T-cell (primary cell): Measurements from ENCODE around the gene HDHD2. TPM values are rescaled to one million over a fixed set of nuclear protein-coding genes. Genes with fewer than 3 reads are reported as not detected.
"Not testable (repeated sequence)": the region's sequence is repeated elsewhere in the genome, so short reads cannot be mapped to it uniquely, and the experiment has no call there.

Experiments used
- ATAC-seq, 4 experiments: fragments of 200-7000 bp in 3 of 4; fragments of 150-1000 bp in 1 of 4; cut with Tn5 transposase; replicated peaks in 1 of 4; 1 replicate in 3 of 4; 2 replicates in 1 of 4; pipeline ENCODE4 v1.10.0; 2021; ENCODE audit warnings: moderate library complexity in 3 of 4, mild to moderate bottlenecking in 2 of 4, moderate number of reproducible peaks in 1 of 4
- CTCF ChIA-PET, 2 donors: fragments of 300-600 bp; sonication (Branson Sonifier 250); formaldehyde crosslinking; loops; one replicate each; lab custom pipeline; 2022; ENCODE audit warnings: antibody characterized with exemption in 2 of 2; lab: Charles Lee
- POLR2A ChIA-PET, 2 donors: fragments of 300-600 bp; sonication (Branson Sonifier 250); formaldehyde crosslinking; loops; one replicate each; lab custom pipeline; 2022; ENCODE audit warnings: antibody characterized with exemption in 2 of 2; lab: Charles Lee
- DNase-seq, 35 experiments: peaks; one replicate each; pipeline versions ENCODE4 v3.0.0 to v3.0.0-alpha.2; 2013 to 2023
- H3K27ac ChIP-seq: one replicate; pipeline ENCODE4 v1.5.1; 2013; ENCODE audit warnings: low read length
- H3K27me3 ChIP-seq, 2 experiments: replicated peaks in 1 of 2; 1 replicate in 1 of 2; 2 replicates in 1 of 2; pipeline versions ENCODE4 v1.6.1 to v1.7.0; 2013; ENCODE audit warnings: low read length in 1 of 2, mixed read lengths in 1 of 2; ENCODE audit not compliant: control insufficient read depth in 2 of 2, insufficient read depth in 2 of 2; ENCODE audit errors: extremely low read depth in 1 of 2
- H3K36me3 ChIP-seq, 2 donors: 1 replicate in 1 of 2; 2 replicates in 1 of 2; pipeline versions ENCODE4 v1.6.1 to v1.7.0; 2013; ENCODE audit warnings: low read length in 1 of 2; ENCODE audit not compliant: control insufficient read depth in 2 of 2, insufficient read depth in 1 of 2; ENCODE audit errors: extremely low read depth in 1 of 2
- H3K4me1 ChIP-seq, 2 experiments: 1 replicate in 1 of 2; 2 replicates in 1 of 2; pipeline versions ENCODE4 v1.6.1 to v1.7.0; 2013; ENCODE audit warnings: low read length in 2 of 2, mixed read lengths in 1 of 2; ENCODE audit not compliant: insufficient read depth in 2 of 2, control insufficient read depth in 1 of 2; ENCODE audit errors: extremely low read depth in 1 of 2
- H3K4me3 ChIP-seq, 2 donors: 1 replicate in 1 of 2; 2 replicates in 1 of 2; pipeline versions ENCODE4 v1.5.1 to v1.7.0; 2013; ENCODE audit warnings: mild to moderate bottlenecking in 2 of 2, low read length in 1 of 2, moderate library complexity in 1 of 2; ENCODE audit not compliant: control insufficient read depth in 1 of 2; ENCODE audit errors: extremely low read depth in 1 of 2
- H3K9me3 ChIP-seq: 2 replicates; pipeline ENCODE4 v1.7.0; 2013
- H3K27ac Mint-ChIP-seq, 2 donors: one replicate each; pipeline ENCODE4 v1.8.0; 2020 to 2021; ENCODE audit warnings: mild to moderate bottlenecking in 2 of 2, mixed read lengths in 2 of 2
- H3K27me3 Mint-ChIP-seq, 2 donors: one replicate each; pipeline ENCODE4 v1.8.0; 2021 to 2022; ENCODE audit warnings: mixed read lengths in 2 of 2
- H3K36me3 Mint-ChIP-seq: one replicate; pipeline ENCODE4 v1.8.0; 2021; ENCODE audit warnings: mixed read lengths
- H3K4me1 Mint-ChIP-seq, 3 donors: one replicate each; pipeline ENCODE4 v1.8.0; 2020 to 2022; ENCODE audit warnings: mixed read lengths in 3 of 3, mild to moderate bottlenecking in 1 of 3
- H3K4me3 Mint-ChIP-seq, 3 donors: one replicate each; pipeline ENCODE4 v1.8.0; 2020 to 2022; ENCODE audit warnings: mild to moderate bottlenecking in 3 of 3, mixed read lengths in 3 of 3, moderate library complexity in 3 of 3
- H3K9me3 Mint-ChIP-seq, 3 donors: one replicate each; pipeline ENCODE4 v1.8.0; 2020 to 2022; ENCODE audit warnings: mixed read lengths in 3 of 3
- WGBS: methylation state at CpG from one replicate; pipeline ENCODE4 v1.1.5; 2013; ENCODE audit warnings: missing lambda C conversion rate; ENCODE audit not compliant: insufficient coverage; 5-methylcytosine and 5-hydroxymethylcytosine counted together
- total RNA-seq, 35 experiments: library from RNA in 6 of 35; stranded (reverse) in 6 of 35; fragments of 120-200 nt in 1 of 35; gene quantifications; one replicate each; pipeline versions ENCODE4 v1.2.1 to v1.2.4 and lab custom pipeline; 2013 to 2026

HDHD2 gene, protein sequence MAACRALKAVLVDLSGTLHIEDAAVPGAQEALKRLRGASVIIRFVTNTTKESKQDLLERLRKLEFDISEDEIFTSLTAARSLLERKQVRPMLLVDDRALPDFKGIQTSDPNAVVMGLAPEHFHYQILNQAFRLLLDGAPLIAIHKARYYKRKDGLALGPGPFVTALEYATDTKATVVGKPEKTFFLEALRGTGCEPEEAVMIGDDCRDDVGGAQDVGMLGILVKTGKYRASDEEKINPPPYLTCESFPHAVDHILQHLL
- total RNA-seq (10 to 100 TPM; 32.9 to 39.3 (median 34.3) TPM), total RNA-seq (lab: John Stamatoyannopoulos, UW) (3.7 to 15.8 (median 8.8) reads per million in 29 experiments)
- total RNA-seq (2013), result 22.8 TPM

- H3K9me3 ChIP-seq, result no peaks in the 10 kb centered on the region
- Mint-ChIP-seq H3K4me1 (peaks cover 55 to 60% (median 58%) of the 10 kb centered on the region in 3 donors), H3K36me3 (peaks cover 14% of the 10 kb centered on the region), H3K4me3 (peak within 1 kb of the TSS; percentile 94 to 98 (median 97)), H3K27me3 (no peaks in the 10 kb centered on the region), H3K27ac (peak within 1 kb of the TSS; percentile 96 to 98), H3K9me3 (no peaks in the 10 kb centered on the region)
- 0% methylated on average over 66 of the region's 70 CpGs for WGBS
- ChIA-PET POLR2A (no interaction called here), CTCF (interaction anchor here in 1 of 2 donors (0.7 to 1.4 kb wide), 4 partner anchors 18 to 599 kb away, joined by 3 to 4 read pairs (median 4); no protein-coding TSS in a partner anchor)
- H3K27ac ChIP-seq, result peak within 1 kb of the TSS; percentile 77
- peaks cover 0 to 11% of the 10 kb centered on the region in 2 donors for H3K36me3 ChIP-seq
- DNase-seq (peak; percentile 38 to 81 (median 63)), ATAC-seq (peak; percentile 84 to 87 (median 86))
- H3K4me3 ChIP-seq, result peak within 1 kb of the TSS; percentile 76 to 91
- peaks cover 5 to 21% of the 10 kb centered on the region in 2 experiments for H3K4me1 ChIP-seq
- H3K27me3 ChIP-seq, result no peaks in the 10 kb centered on the region
These were observed at the start of gene HDHD2 for GRCh38 chr18:47150029-47150823. Gene HDHD2, minus strand, starts transcription at chr18:47150500. Its CDS starts 14,061 bp downstream, at chr18:47136439.

- CTCF ChIA-PET, result interaction anchor here (1.4 to 1.6 kb wide), 2 partner anchors 8 kb away, joined by 4 to 5 read pairs; no protein-coding TSS in a partner anchor
- peaks cover 25 to 29% of the 10 kb centered on the region in 2 donors for H3K27me3 Mint-ChIP-seq
- H3K4me3 ChIP-seq, H3K4me1 ChIP-seq, DNase-seq, H3K36me3 Mint-ChIP-seq, ATAC-seq, H3K27ac ChIP-seq, H3K9me3 ChIP-seq, H3K4me3 Mint-ChIP-seq, H3K9me3 Mint-ChIP-seq, H3K4me1 Mint-ChIP-seq, H3K27ac Mint-ChIP-seq, H3K27me3 ChIP-seq, H3K36me3 ChIP-seq, POLR2A ChIA-PET: not testable (repeated sequence)
- no CpG with 5 or more reads among the region's 3 CpGs for WGBS
These were observed 45.7 kb upstream of the HDHD2 start for GRCh38 chr18:47195961-47196360.

DNA sequence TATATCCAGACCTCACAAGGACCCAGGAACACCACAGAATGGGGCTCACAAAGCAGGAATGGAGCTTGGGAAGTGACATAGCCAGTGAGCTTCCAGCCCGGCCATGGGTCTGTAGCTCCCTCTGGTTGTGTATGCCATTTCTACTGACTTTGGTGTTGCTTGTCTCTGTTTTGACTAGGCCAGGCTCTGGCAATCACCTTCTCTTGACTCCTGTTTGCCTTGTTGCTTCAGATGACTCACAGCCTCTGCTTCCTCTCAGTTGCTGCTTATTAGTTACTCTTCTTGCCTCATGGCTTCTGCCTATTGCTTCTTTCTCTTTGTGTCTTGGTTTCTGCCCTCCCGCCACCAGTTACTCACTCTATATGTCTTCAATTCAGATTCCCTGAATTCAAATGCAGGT is 41.7 kb upstream of the HDHD2 start:
- H3K9me3 ChIP-seq, result no peaks in the 10 kb centered on the region
- no peak overlapping the region for H3K27ac ChIP-seq
- POLR2A ChIA-PET, result no interaction called here
- peaks cover 2 to 5% of the 10 kb centered on the region in 2 experiments for H3K27me3 ChIP-seq
- no peak for DNase-seq
- Mint-ChIP-seq H3K36me3 (no peaks in the 10 kb centered on the region), H3K27me3 (peaks cover 30 to 34% of the 10 kb centered on the region in 2 donors), H3K9me3 (no peaks in the 10 kb centered on the region), H3K4me3 (no peak overlapping the region), H3K27ac (no peak overlapping the region), H3K4me1 (peaks cover 0 to 7% (median 2%) of the 10 kb centered on the region in 3 donors)
- no peaks in the 10 kb centered on the region for H3K36me3 ChIP-seq
- no peak overlapping the region for H3K4me3 ChIP-seq
- CTCF ChIA-PET, result interaction anchor here (0.7 to 1.7 kb wide), 2 partner anchors 12 to 55 kb away, joined by 4 to 6 read pairs; no protein-coding TSS in a partner anchor
- H3K4me1 ChIP-seq, result no peaks in the 10 kb centered on the region
- no CpG with 5 or more reads among the region's 2 CpGs for WGBS
- ATAC-seq, result no peak

DNA sequence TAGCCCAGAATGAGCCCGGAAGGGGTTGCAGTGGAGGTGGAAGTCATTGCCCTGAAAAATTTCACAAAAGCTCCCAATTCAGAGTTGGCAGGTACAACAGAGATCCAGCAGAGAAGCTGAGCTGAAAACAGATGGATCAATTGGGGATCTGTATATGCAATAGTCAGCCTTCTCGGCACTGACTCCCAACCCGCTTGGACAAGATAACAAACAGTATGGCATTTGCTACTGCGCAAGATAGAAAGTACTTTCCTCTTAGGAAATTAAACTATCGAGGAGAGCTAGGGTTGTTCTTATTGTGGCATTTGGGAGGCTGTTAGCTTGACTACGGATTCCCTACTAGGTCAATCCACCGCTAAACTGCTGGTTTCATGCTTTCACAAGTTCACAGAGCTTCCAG is 37.4 kb upstream of the HDHD2 start:
- no peak for DNase-seq
- H3K27me3 ChIP-seq, result peaks cover 0 to 2% of the 10 kb centered on the region in 2 experiments
- Mint-ChIP-seq H3K4me1 (no peaks in the 10 kb centered on the region), H3K36me3 (no peaks in the 10 kb centered on the region), H3K27me3 (peaks cover 19 to 29% of the 10 kb centered on the region in 2 donors), H3K4me3 (no peak overlapping the region), H3K27ac (no peak overlapping the region), H3K9me3 (peaks cover 10 to 17% (median 15%) of the 10 kb centered on the region in 3 donors)
- no peak for ATAC-seq
- 100% methylated on average over 1 of the region's 7 CpGs for WGBS
- no peak overlapping the region for H3K4me3 ChIP-seq
- no peaks in the 10 kb centered on the region for H3K36me3 ChIP-seq
- CTCF ChIA-PET, result interaction anchor here in 1 of 2 donors (0.6 kb wide), 1 partner anchor 1216 kb away, joined by 12 read pairs; no protein-coding TSS in a partner anchor
- POLR2A ChIA-PET, result interaction anchor here in 1 of 2 donors (1.1 kb wide), 1 partner anchor 15 kb away, joined by 3 read pairs; no protein-coding TSS in a partner anchor
- H3K27ac ChIP-seq, result no peak overlapping the region
- H3K4me1 ChIP-seq, result no peaks in the 10 kb centered on the region
- peaks cover 3% of the 10 kb centered on the region for H3K9me3 ChIP-seq

DNA sequence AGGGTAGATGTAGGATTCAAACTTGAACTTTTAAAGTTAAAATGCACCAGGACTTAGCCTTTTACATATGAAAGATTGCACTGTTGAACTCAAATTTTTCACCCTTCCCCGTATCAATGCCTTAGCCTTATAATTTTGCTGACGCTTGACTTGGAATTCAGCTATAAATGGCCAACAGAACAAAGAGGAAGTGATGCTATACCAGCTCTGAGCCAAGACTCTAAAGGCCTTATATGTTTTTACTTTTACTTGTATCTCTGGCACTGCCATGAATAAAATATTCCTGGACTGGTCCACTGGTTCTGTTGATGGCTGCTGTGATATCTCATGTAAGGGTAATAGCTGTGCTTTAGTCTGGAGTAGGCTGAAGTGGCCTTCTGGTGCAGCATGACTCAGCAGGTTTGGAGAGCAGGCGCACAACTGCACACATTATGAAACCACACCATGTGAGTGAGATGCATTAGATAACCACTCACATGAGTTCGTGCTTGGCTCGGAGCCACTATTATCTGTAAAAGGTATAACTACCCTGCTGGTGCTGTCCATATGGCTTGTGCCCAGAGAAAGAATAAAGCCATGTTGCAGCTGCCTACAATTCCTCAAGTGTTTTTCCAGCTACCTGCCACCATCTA is 34.2 kb upstream of the HDHD2 start:
- 85% methylated on average over 4 of the region's 5 CpGs for WGBS
- Mint-ChIP-seq H3K27ac (no peak overlapping the region), H3K4me3 (no peak overlapping the region), H3K9me3 (peaks cover 10 to 17% (median 15%) of the 10 kb centered on the region in 3 donors), H3K27me3 (peaks cover 17 to 24% of the 10 kb centered on the region in 2 donors), H3K4me1 (no peaks in the 10 kb centered on the region), H3K36me3 (no peaks in the 10 kb centered on the region)
- Histone ChIP-seq H3K9me3 (peaks cover 3% of the 10 kb centered on the region), H3K4me1 (no peaks in the 10 kb centered on the region), H3K27ac (no peak overlapping the region), H3K4me3 (no peak overlapping the region), H3K36me3 (no peaks in the 10 kb centered on the region), H3K27me3 (peaks cover 0 to 2% of the 10 kb centered on the region in 2 experiments)
- CTCF ChIA-PET, result no interaction called here
- peak in 1 of 35 experiments; percentile 28 for DNase-seq
- POLR2A ChIA-PET, result no interaction called here
- ATAC-seq, result no peak

DNA sequence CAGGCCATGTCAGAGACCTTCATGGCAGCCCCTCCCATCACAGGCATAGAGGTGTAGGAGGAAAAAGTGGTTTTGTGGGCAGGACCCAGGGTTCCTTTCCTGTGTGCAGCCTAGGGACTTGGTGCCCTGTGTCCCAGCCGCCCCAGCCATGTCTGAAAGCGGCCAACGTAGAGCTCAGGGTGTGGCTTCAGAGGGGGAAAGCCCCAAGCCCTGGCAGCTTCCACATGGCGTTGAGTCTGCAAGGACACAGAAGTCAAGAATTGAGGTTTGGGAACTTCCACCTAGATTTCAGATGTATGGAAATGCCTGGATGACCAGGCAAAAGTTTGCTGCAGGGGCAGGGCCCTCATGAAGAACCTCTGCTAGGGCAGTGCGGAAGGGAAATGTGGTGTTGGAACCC is 31.9 kb upstream of the HDHD2 start:
- H3K9me3 ChIP-seq, H3K4me1 ChIP-seq, H3K27me3 ChIP-seq, H3K27ac ChIP-seq, H3K4me3 Mint-ChIP-seq, DNase-seq, ATAC-seq, H3K36me3 ChIP-seq, H3K4me3 ChIP-seq, CTCF ChIA-PET, H3K27ac Mint-ChIP-seq, H3K36me3 Mint-ChIP-seq, POLR2A ChIA-PET, H3K4me1 Mint-ChIP-seq: not testable (repeated sequence)
- Mint-ChIP-seq H3K27me3 (peaks cover 15% of the 10 kb centered on the region in 2 donors), H3K9me3 (peaks cover 10 to 17% (median 15%) of the 10 kb centered on the region in 3 donors)
- 71% methylated on average over 5 of the region's 5 CpGs for WGBS
